GM12878 (cell line): ENCODE data around the gene LIN28B. TPM values are rescaled to one million over a fixed set of nuclear protein-coding genes. Genes with fewer than 3 reads are reported as not detected.

Source experiments
- ATAC-seq: fragments of 200-7000 bp; cut with Tn5 transposase; 3 replicates; pipeline ENCODE4 v1.9.1; 2020; ENCODE audit warnings: mild to moderate bottlenecking, moderate library complexity
- BruUV-seq: library from RNA; stranded (reverse); fragments of 400-500 nt; replicated peaks from 2 replicates; lab custom pipeline; 2021; lab: Mats Ljungman, UMichigan
- CTCF ChIA-PET: fragments of 300-600 bp; sonication (Branson Sonifier 250); formaldehyde crosslinking; extraction: SDS; loops from one replicate; lab custom pipeline; 2021; ENCODE audit warnings: inconsistent platforms; lab: Yijun Ruan, JAX
- POLR2A ChIA-PET: fragments of 350-600 bp; formaldehyde crosslinking; extraction: SDS; loops from one replicate; lab custom pipeline; 2021; ENCODE audit warnings: inconsistent platforms; lab: Charles Lee
- RAD21 ChIA-PET: fragments of 300-600 bp; sonication (Branson Sonifier 250); formaldehyde crosslinking; loops from one replicate; lab custom pipeline; 2023; ENCODE audit warnings: antibody characterized with exemption; ENCODE audit not compliant: unreplicated experiment; lab: Charles Lee
- SMC1A ChIA-PET: fragments of 300-600 bp; sonication (Branson Sonifier 250); formaldehyde crosslinking; loops from one replicate; lab custom pipeline; 2023; ENCODE audit not compliant: unreplicated experiment, uncharacterized antibody; lab: Charles Lee
- DNase-seq: peaks from one replicate; pipeline ENCODE4 v3.0.0-alpha.2; 2011; ENCODE audit warnings: low read depth, low spot score
- FAIRE-seq: peaks from 3 replicates; lab custom pipeline; 2011; peaks lifted over from hg19 to GRCh38; lab: Jason Lieb, UNC
- H2AFZ ChIP-seq: 2 replicates; pipeline ENCODE4 v1.6.0; 2011; ENCODE audit warnings: low read depth, low read length, control low read depth; ENCODE audit not compliant: control insufficient read depth
- H3K27ac ChIP-seq: 2 replicates; pipeline ENCODE4 v1.5.1; 2011; ENCODE audit warnings: control low read depth; ENCODE audit not compliant: control insufficient read depth, insufficient read depth
- H3K27me3 ChIP-seq, 2 experiments: replicated peaks in 1 of 2; 2 replicates each; pipeline versions ENCODE4 v1.6.0 to v1.6.1; 2011; ENCODE audit warnings: low read length in 1 of 2; ENCODE audit not compliant: control insufficient read depth in 2 of 2, insufficient read depth in 2 of 2
- H3K36me3 ChIP-seq, 2 experiments: 2 replicates each; pipeline ENCODE4 v1.5.1; 2011; ENCODE audit warnings: low read length in 1 of 2; ENCODE audit not compliant: control insufficient read depth in 2 of 2, insufficient read depth in 2 of 2
- H3K4me1 ChIP-seq: 2 replicates; pipeline ENCODE4 v1.6.1; 2011; ENCODE audit warnings: mild to moderate bottlenecking, low read length, moderate library complexity, mixed read lengths; ENCODE audit not compliant: control insufficient read depth, insufficient read depth
- H3K4me2 ChIP-seq: 2 replicates; pipeline ENCODE4 v1.6.0; 2011; ENCODE audit warnings: control low read depth; ENCODE audit not compliant: control insufficient read depth, insufficient read depth
- H3K4me3 ChIP-seq: fragments of 200-600 bp; sonication (generic); 2 replicates; pipeline ENCODE4 v1.5.1; 2016
- H3K79me2 ChIP-seq: 2 replicates; pipeline ENCODE4 v1.6.0; 2011; ENCODE audit warnings: low read length; ENCODE audit not compliant: control insufficient read depth, insufficient read depth
- H3K9ac ChIP-seq: 2 replicates; pipeline ENCODE4 v1.8.0; 2011; ENCODE audit warnings: low read length, control low read depth, mixed read lengths; ENCODE audit not compliant: control insufficient read depth, insufficient read depth
- H3K9me3 ChIP-seq: replicated peaks from 3 replicates; pipeline ENCODE4 v1.5.1; 2011; ENCODE audit warnings: mild to moderate bottlenecking, low read length; ENCODE audit not compliant: control insufficient read depth, insufficient read depth
- H4K20me1 ChIP-seq: 2 replicates; pipeline ENCODE4 v1.6.0; 2011; ENCODE audit not compliant: control insufficient read depth, insufficient read depth
- BACH1 ChIP-seq: fragments of 450-650 bp; IDR thresholded peaks from 2 replicates; pipeline ENCODE4 v1.6.1; 2017; ENCODE audit warnings: mild to moderate bottlenecking, borderline replicate concordance
- CREM ChIP-seq: IDR thresholded peaks from 2 replicates; pipeline ENCODE4 v1.6.1; 2014; ENCODE audit warnings: antibody characterized with exemption, low read depth
- ELK1 ChIP-seq: IDR thresholded peaks from 2 replicates; pipeline ENCODE4 v1.6.1; 2012; ENCODE audit warnings: low read depth, low read length, improper control_type of control experiment
- FOXM1 ChIP-seq: IDR thresholded peaks from 2 replicates; pipeline ENCODE4 v1.6.1; 2012; ENCODE audit warnings: low read depth, mild to moderate bottlenecking, inconsistent platforms, low read length, moderate library complexity
- GABPA ChIP-seq: IDR thresholded peaks from 2 replicates; pipeline ENCODE4 v1.6.1; 2014; ENCODE audit warnings: antibody characterized with exemption, low read depth, mild to moderate bottlenecking, inconsistent platforms
- HDAC6 ChIP-seq: fragments of 200-600 bp; sonication (generic); IDR thresholded peaks from one replicate; pipeline ENCODE4 v1.8.0; 2017; ENCODE audit warnings: antibody characterized with exemption; ENCODE audit not compliant: unreplicated experiment
- IKZF1 ChIP-seq: fragments of 450-650 bp; conservative IDR thresholded peaks from 2 replicates; pipeline ENCODE4 v1.6.1; 2017; ENCODE audit warnings: antibody characterized with exemption, mild to moderate bottlenecking
- JUNB ChIP-seq: IDR thresholded peaks from 2 replicates; pipeline ENCODE4 v1.6.1; 2016; ENCODE audit warnings: antibody characterized with exemption, mild to moderate bottlenecking
- MAX ChIP-seq: IDR thresholded peaks from 2 replicates; pipeline ENCODE4 v1.6.1; 2012; ENCODE audit warnings: low read depth, low read length, improper control_type of control experiment
- NRF1 ChIP-seq: conservative IDR thresholded peaks from 2 replicates; pipeline ENCODE4 v1.6.1; 2011; ENCODE audit warnings: mild to moderate bottlenecking, low read depth, low read length, improper control_type of control experiment
- RAD21 ChIP-seq: IDR thresholded peaks from 2 replicates; pipeline ENCODE4 v1.6.1; 2011; ENCODE audit warnings: mild to moderate bottlenecking, low read depth, low read length, moderate library complexity; ENCODE audit not compliant: insufficient read depth
- RBBP5 ChIP-seq: fragments of 200-600 bp; sonication (generic); conservative IDR thresholded peaks from 2 replicates; pipeline ENCODE4 v1.6.1; 2016
- SPI1 ChIP-seq: IDR thresholded peaks from 2 replicates; pipeline ENCODE4 v1.6.1; 2011; ENCODE audit warnings: low read depth, mild to moderate bottlenecking, low read length, moderate library complexity, borderline replicate concordance; ENCODE audit not compliant: insufficient read depth
- SRF ChIP-seq, 2 experiments: IDR thresholded peaks; 2 replicates each; pipeline ENCODE4 v1.6.1; 2011; ENCODE audit warnings: low read depth in 2 of 2, low read length in 2 of 2, mild to moderate bottlenecking in 1 of 2, moderate library complexity in 1 of 2
- ZNF274 ChIP-seq: IDR thresholded peaks from one replicate; pipeline ENCODE4 v1.8.0; 2011; ENCODE audit not compliant: insufficient read length, insufficient read depth
- WGBS: methylation state at CpG from one replicate; pipeline ENCODE4 v1.1.6; 2016; ENCODE audit warnings: low lambda C conversion rate; ENCODE audit not compliant: insufficient replicate concordance, insufficient coverage; ENCODE audit errors: missing lambda C conversion rate; 5-methylcytosine and 5-hydroxymethylcytosine counted together
- in situ Hi-C: fragments of 300-500 bp; cut with MboI; formaldehyde crosslinking; loops from 9 replicates; pipeline ENCODE4 v1.14.3; 2018; ENCODE audit warnings: mixed read lengths
- intact Hi-C: fragments of 100-400 bp; cut with micrococcal nuclease; formaldehyde crosslinking; loops from one replicate; pipeline ENCODE4 v1.14.2; 2022; ENCODE audit not compliant: unreplicated experiment
- polyA plus RNA-seq, 11 experiments: library from polyadenylated mRNA; depleted of rRNA in 4 of 11; unstranded in 6 of 11; stranded (reverse) in 5 of 11; fragments of >200 nt; fragmentation: Nextera tagmentation in 4 of 11; fragmentation: Illumina TruSeq in 1 of 11; extraction: Ambion mirVana in 4 of 11; extraction: Trizol in 1 of 11; gene quantifications; 1 replicate in 1 of 11; 2 replicates in 10 of 11; pipeline versions ENCODE4 v1.2.1 to v1.2.3, GENCODE V29; 2011 to 2016; ENCODE audit warnings: inconsistent platforms in 2 of 11, missing spikeins in 2 of 11, low read depth in 1 of 11
- total RNA-seq, 4 experiments: library from RNA; depleted of rRNA in 3 of 4; stranded (reverse); fragments of >200 nt in 3 of 4; fragmentation: Illumina TruSeq in 1 of 4; extraction: Trizol in 1 of 4; gene quantifications; 2 replicates each; pipeline versions ENCODE4 v1.2.1 to v1.2.3, GENCODE V29; 2013 to 2021
- TF ChIP-seq, protein P1 (sequence below): fragments of 450-650 bp; conservative IDR thresholded peaks from 2 replicates; pipeline ENCODE4 v1.6.1; 2017; ENCODE audit warnings: mild to moderate bottlenecking, moderate library complexity
- TF ChIP-seq, protein P2 (sequence below): IDR thresholded peaks from 2 replicates; pipeline ENCODE4 v1.6.1; 2012; ENCODE audit warnings: low read depth, low read length, improper control_type of control experiment

Gene LIN28B
- total and polyA plus RNA-seq, 10 of the 15 experiments (the other 5 are each of a cell fraction or from before 2014, with no cell fraction given) = 0.01 to 2.4 (median 0.09) TPM; not detected in 6

GRCh38 chr6:105029581-105029980 lies 72.7 kb downstream of the LIN28B start (continued):
- TF ChIP-seq, protein P1, sequence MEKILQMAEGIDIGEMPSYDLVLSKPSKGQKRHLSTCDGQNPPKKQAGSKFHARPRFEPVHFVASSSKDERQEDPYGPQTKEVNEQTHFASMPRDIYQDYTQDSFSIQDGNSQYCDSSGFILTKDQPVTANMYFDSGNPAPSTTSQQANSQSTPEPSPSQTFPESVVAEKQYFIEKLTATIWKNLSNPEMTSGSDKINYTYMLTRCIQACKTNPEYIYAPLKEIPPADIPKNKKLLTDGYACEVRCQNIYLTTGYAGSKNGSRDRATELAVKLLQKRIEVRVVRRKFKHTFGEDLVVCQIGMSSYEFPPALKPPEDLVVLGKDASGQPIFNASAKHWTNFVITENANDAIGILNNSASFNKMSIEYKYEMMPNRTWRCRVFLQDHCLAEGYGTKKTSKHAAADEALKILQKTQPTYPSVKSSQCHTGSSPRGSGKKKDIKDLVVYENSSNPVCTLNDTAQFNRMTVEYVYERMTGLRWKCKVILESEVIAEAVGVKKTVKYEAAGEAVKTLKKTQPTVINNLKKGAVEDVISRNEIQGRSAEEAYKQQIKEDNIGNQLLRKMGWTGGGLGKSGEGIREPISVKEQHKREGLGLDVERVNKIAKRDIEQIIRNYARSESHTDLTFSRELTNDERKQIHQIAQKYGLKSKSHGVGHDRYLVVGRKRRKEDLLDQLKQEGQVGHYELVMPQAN = no peak
- TF ChIP-seq, protein P2, sequence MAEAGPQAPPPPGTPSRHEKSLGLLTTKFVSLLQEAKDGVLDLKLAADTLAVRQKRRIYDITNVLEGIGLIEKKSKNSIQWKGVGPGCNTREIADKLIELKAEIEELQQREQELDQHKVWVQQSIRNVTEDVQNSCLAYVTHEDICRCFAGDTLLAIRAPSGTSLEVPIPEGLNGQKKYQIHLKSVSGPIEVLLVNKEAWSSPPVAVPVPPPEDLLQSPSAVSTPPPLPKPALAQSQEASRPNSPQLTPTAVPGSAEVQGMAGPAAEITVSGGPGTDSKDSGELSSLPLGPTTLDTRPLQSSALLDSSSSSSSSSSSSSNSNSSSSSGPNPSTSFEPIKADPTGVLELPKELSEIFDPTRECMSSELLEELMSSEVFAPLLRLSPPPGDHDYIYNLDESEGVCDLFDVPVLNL = no peak
- no peak for TF ChIP-seq SPI1
- TF ChIP-seq CREM = no peak
- TF ChIP-seq NRF1 = no peak
- TF ChIP-seq SRF (IDR thresholded peaks at IDR 0.05; ENCODE audit: low read depth in 2 of 2, low read length in 2 of 2) = no peak

GRCh38 chr6:105034470-105034869 lies 77.6 kb downstream of the LIN28B start:
- H3K36me3 ChIP-seq = no peaks in the 10 kb centered on the region
- CTCF ChIA-PET = no interaction called here
- ATAC-seq = 0 out of 3 replicates have a peak, but pooled peaks have one; percentile 29
- SMC1A ChIA-PET = no interaction called here
- POLR2A ChIA-PET = no interaction called here
- intact Hi-C loops (no loop called here), in situ Hi-C loops (no loop called here)
- WGBS = 0% methylated on average over 1 of the region's 1 CpG
- no peaks in the 10 kb centered on the region for H3K79me2 ChIP-seq
- no peak overlapping the region for H3K4me3 ChIP-seq
- H3K27me3 ChIP-seq = no peaks in the 10 kb centered on the region
- no peak for DNase-seq
- no peaks in the 10 kb centered on the region for H3K9me3 ChIP-seq
- TF ChIP-seq RBBP5 = no peak
- no peak for TF ChIP-seq FOXM1
- TF ChIP-seq GABPA = no peak
- no peak for TF ChIP-seq ZNF274
- TF ChIP-seq IKZF1 = no peak
- no peak for TF ChIP-seq RAD21
- no peak for TF ChIP-seq HDAC6
- TF ChIP-seq JUNB = no peak
- TF ChIP-seq ELK1 = no peak
- no peak for TF ChIP-seq BACH1
- no peak for TF ChIP-seq MAX
- H3K27ac ChIP-seq = no peak overlapping the region
- no peaks in the 10 kb centered on the region for H3K4me1 ChIP-seq
- no peak overlapping the region for H3K9ac ChIP-seq
- no peak for FAIRE-seq
- no TSS peak for BruUV-seq
- RAD21 ChIA-PET = interaction anchor here (0.9 to 1.8 kb wide), 2 partner anchors 9 to 10 kb away, joined by 3 to 4 read pairs; no protein-coding TSS in a partner anchor
- no peak overlapping the region for H2AFZ ChIP-seq
- H3K4me2 ChIP-seq = no peak overlapping the region
- no peaks in the 10 kb centered on the region for H4K20me1 ChIP-seq
